ENCODE data around the gene SLC6A11.

The SLC6A11 gene

GRCh38 chr3:10772271-10773161, 43.5 kb upstream of the SLC6A11 start:
- no peak for TF ChIP-seq CTCF (IDR thresholded peaks at IDR 0.05)
- H3K9me3 ChIP-seq: peaks cover 0 to 11% (median 6%) of the 10 kb centered on the region in 3 donors
- no peak overlapping the region for H3K27ac ChIP-seq
- intact Hi-C loops (cut with DNase I; ENCODE audit: low total_unique reads): no loop called here
- no peak for DNase-seq
- H3K27me3 ChIP-seq: peaks cover 0 to 47% of the 10 kb centered on the region in 2 donors
- no peak overlapping the region for H3K4me3 ChIP-seq
- no peaks in the 10 kb centered on the region for H3K36me3 ChIP-seq
- no peaks in the 10 kb centered on the region for H3K4me1 ChIP-seq

GRCh38 chr3:10774129-10774670, 41.8 kb upstream of the SLC6A11 start:
- Histone ChIP-seq H3K27me3 (peaks cover 0 to 51% of the 10 kb centered on the region in 2 donors), H3K36me3 (no peaks in the 10 kb centered on the region), H3K4me1 (no peaks in the 10 kb centered on the region), H3K9me3 (peaks cover 0 to 11% (median 6%) of the 10 kb centered on the region in 3 donors), H3K27ac (no peak overlapping the region), H3K4me3 (no peak overlapping the region)
- intact Hi-C loops (cut with DNase I; ENCODE audit: low total_unique reads): no loop called here
- no peak for DNase-seq
- no peak for TF ChIP-seq CTCF (IDR thresholded peaks at IDR 0.05)

- no peaks in the 10 kb centered on the region for H3K36me3 ChIP-seq
- no peak for DNase-seq
- no peak overlapping the region for H3K27ac ChIP-seq
- no peak for TF ChIP-seq CTCF (IDR thresholded peaks at IDR 0.05)
- no peaks in the 10 kb centered on the region for H3K4me1 ChIP-seq
- intact Hi-C loops (cut with DNase I; ENCODE audit: low total_unique reads): no loop called here
- H3K9me3 ChIP-seq: peaks cover 0 to 11% (median 6%) of the 10 kb centered on the region in 3 donors
- no peak overlapping the region for H3K4me3 ChIP-seq
- H3K27me3 ChIP-seq: peaks cover 0 to 51% of the 10 kb centered on the region in 2 donors
These were observed 41.2 kb upstream of the SLC6A11 start for GRCh38 chr3:10774825-10775224.

GRCh38 chr3:10775259-10775658, 40.8 kb upstream of the SLC6A11 start:
- Histone ChIP-seq H3K27ac (no peak overlapping the region), H3K27me3 (peaks cover 0 to 55% of the 10 kb centered on the region in 2 donors), H3K9me3 (peaks cover 0 to 11% (median 6%) of the 10 kb centered on the region in 3 donors), H3K36me3 (no peaks in the 10 kb centered on the region), H3K4me3 (no peak overlapping the region), H3K4me1 (no peaks in the 10 kb centered on the region)
- DNase-seq: no peak
- intact Hi-C loops (cut with DNase I; ENCODE audit: low total_unique reads): no loop called here
- no peak for TF ChIP-seq CTCF (IDR thresholded peaks at IDR 0.05)

GRCh38 chr3:10775828-10776227, 40.2 kb upstream of the SLC6A11 start:
- no peak for TF ChIP-seq CTCF (IDR thresholded peaks at IDR 0.05)
- H3K27ac ChIP-seq: no peak overlapping the region
- H3K4me3 ChIP-seq: no peak overlapping the region
- no peak for DNase-seq
- H3K4me1 ChIP-seq: no peaks in the 10 kb centered on the region
- peaks cover 0 to 52% of the 10 kb centered on the region in 2 donors for H3K27me3 ChIP-seq
- H3K9me3 ChIP-seq: peaks cover 0 to 11% (median 6%) of the 10 kb centered on the region in 3 donors
- intact Hi-C loops (cut with DNase I; ENCODE audit: low total_unique reads): no loop called here
- no peaks in the 10 kb centered on the region for H3K36me3 ChIP-seq

Data from tibial artery (tissue), 4 donors.